Transverse colon (tissue), 4 donors: Measurements from ENCODE around the gene NUMBL.

Experiments
- CTCF ChIP-seq, 5 experiments: fragments of 200-600 bp in 3 of 5; fragments of 450-650 bp in 2 of 5; sonication (generic) in 3 of 5; IDR thresholded peaks; 1 replicate in 2 of 5; 2 replicates in 3 of 5; pipeline ENCODE4 v1.5.1; 2016 to 2017; ENCODE audit warnings: antibody characterized with exemption in 5 of 5, inconsistent platforms in 3 of 5, mild to moderate bottlenecking in 2 of 5, moderate library complexity in 1 of 5
- POLR2AphosphoS5 ChIP-seq, 3 donors: sonication (generic); formaldehyde crosslinking; IDR thresholded peaks; one replicate each; pipeline ENCODE4 v1.6.1; 2016; ENCODE audit warnings: antibody characterized with exemption in 3 of 3

- no peak for TF ChIP-seq CTCF (IDR thresholded peaks at IDR 0.05)
- no peak for TF ChIP-seq POLR2AphosphoS5 (IDR thresholded peaks at IDR 0.05)
Observed at GRCh38 chr19:40686882-40687524, 3.4 kb downstream of the NUMBL start.
